Measurements from ENCODE around the gene KLC3. TPM values are rescaled to one million over a fixed set of nuclear protein-coding genes. Genes with fewer than 3 reads are reported as not detected.

The KLC3 gene
- total RNA-seq, result under 0.01 and 0.09 TPM in 2 replicates

DNA sequence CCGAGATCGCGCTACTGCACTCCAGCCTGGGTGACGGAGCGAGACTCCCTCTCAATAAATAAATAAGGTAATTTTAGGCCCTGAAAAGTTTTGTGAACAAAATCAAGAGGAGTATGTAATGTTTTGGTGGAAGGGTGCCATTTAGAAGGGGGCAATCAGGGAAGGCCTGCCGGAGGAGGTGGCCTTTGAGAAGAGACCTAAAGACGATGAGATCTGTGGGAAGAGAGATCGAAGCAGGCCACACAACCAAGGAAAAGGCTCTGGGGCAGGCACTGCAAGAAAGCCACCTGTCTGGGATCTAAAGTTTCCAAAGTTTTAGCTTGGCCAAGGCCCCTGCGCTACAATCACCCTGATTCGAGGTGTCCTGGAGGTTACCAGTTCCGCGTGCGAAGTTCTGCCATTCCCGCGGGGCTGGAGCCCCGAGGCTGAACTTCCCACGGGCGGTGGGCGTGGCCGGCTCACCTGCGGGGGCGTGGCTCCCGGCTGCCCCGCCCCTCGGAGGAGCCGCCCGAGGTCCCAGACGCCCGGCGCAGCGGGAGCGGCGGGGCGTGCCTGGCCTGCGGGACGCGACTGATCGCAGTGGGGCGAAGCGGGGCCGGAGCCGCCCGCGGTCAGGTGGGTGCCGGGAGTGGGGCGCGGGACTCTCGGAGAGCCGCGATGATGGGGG lies at the start of gene KLC3:
TSS of gene KLC3 (plus strand) at position 519 of the 667 bp plus-strand sequence. CDS start 4,792 bp downstream, outside the sequence.

GRCh38 chr19:45322744-45323281 lies 17.7 kb upstream of the KLC3 start, which contains the start of gene CKM:
Gene CKM (minus strand): TSS chr19:45322875. CDS start chr19:45319713, 3,162 bp downstream.

GRCh38 chr19:45370410-45371204 lies 30.1 kb downstream of the KLC3 start, which contains the start of gene ERCC2:
Gene ERCC2 (minus strand): TSS chr19:45370573. CDS start chr19:45370540, 33 bp downstream.

Other genes with a start within 250 kb of the KLC3 start
- gene PPP1R37, start 247.6 kb upstream of the KLC3 start, total RNA-seq, result 20.6 and 29.2 TPM in 2 replicates
- 0.14 and 0.18 TPM in 2 replicates for gene NKPD1, start 179.8 kb upstream of the KLC3 start, total RNA-seq
- 13.5 and 14.1 TPM in 2 replicates for gene TRAPPC6A, start 162.5 kb upstream of the KLC3 start, total RNA-seq
- 2.3 and 2.9 TPM in 2 replicates for gene BLOC1S3, start 162.0 kb upstream of the KLC3 start, total RNA-seq
- gene EXOC3L2, start 95.3 kb upstream of the KLC3 start, total RNA-seq, result under 0.01 and 0.09 TPM in 2 replicates
- 8.2 and 11.9 TPM in 2 replicates for gene MARK4, start 89.5 kb upstream of the KLC3 start, total RNA-seq
- under 0.01 TPM in 1 of 2 replicates, not detected in the other for gene CKM, start 17.9 kb upstream of the KLC3 start, total RNA-seq
- 19.6 and 27.3 TPM in 2 replicates for gene ERCC2, start 29.8 kb downstream of the KLC3 start, total RNA-seq
- gene PPP1R13L, start 64.3 kb downstream of the KLC3 start, total RNA-seq, result 1.6 and 1.7 TPM in 2 replicates
- gene POLR1G, start 65.9 kb downstream of the KLC3 start, total RNA-seq, result 2.8 and 5.4 TPM in 2 replicates
- gene ERCC1, start 83.2 kb downstream of the KLC3 start, total RNA-seq, result 76.4 and 88.5 TPM in 2 replicates
- gene FOSB, start 127.2 kb downstream of the KLC3 start, total RNA-seq, result 0.57 and 2.7 TPM in 2 replicates
- gene RTN2, start 156.3 kb downstream of the KLC3 start, total RNA-seq, result 4.7 and 5.9 TPM in 2 replicates
- 1.4 and 2.6 TPM in 2 replicates for gene PPM1N, start 157.7 kb downstream of the KLC3 start, total RNA-seq
- gene VASP, start 166.7 kb downstream of the KLC3 start, total RNA-seq, result 41.0 and 46.4 TPM in 2 replicates
- gene OPA3, start 244.1 kb downstream of the KLC3 start, total RNA-seq, result 3.7 and 4.2 TPM in 2 replicates